Stomach (tissue), 4 donors: Measurements from ENCODE around the gene TOR1AIP1.

Source experiments
- CTCF ChIP-seq, 7 experiments: fragments of 450-650 bp in 4 of 7; fragments of 200-600 bp in 3 of 7; sonication (generic) in 3 of 7; IDR thresholded peaks; one replicate each; pipeline ENCODE4 v1.5.1; 2016 to 2019; ENCODE audit warnings: antibody characterized with exemption in 7 of 7, control low read depth in 2 of 7, mild to moderate bottlenecking in 1 of 7
- EP300 ChIP-seq: sonication (generic); formaldehyde crosslinking; IDR thresholded peaks from one replicate; pipeline ENCODE4 v1.6.1; 2017; ENCODE audit warnings: antibody characterized with exemption
- POLR2AphosphoS5 ChIP-seq, 3 donors: sonication (generic); formaldehyde crosslinking; IDR thresholded peaks; one replicate each; pipeline ENCODE4 v1.6.1; 2016; ENCODE audit warnings: antibody characterized with exemption in 3 of 3

GRCh38 chr1:179910934-179911333 is 28.8 kb downstream of the TOR1AIP1 start:
- TF ChIP-seq EP300 (no peak), CTCF (IDR thresholded peaks at IDR 0.05) (no peak), POLR2AphosphoS5 (IDR thresholded peaks at IDR 0.05) (no peak)
